IMR-90 (cell line): ENCODE measurements around the gene CACYBP. TPM values are rescaled to one million over a fixed set of nuclear protein-coding genes. Genes with fewer than 3 reads are reported as not detected.

Experiments
- ATAC-seq: fragments of 200-7000 bp; cut with Tn5 transposase; 2 replicates; pipeline ENCODE4 v1.9.1; 2020; ENCODE audit warnings: low read depth, mild to moderate bottlenecking, moderate library complexity
- BruUV-seq: library from RNA; stranded (reverse); fragments of 400-500 nt; replicated peaks from 2 replicates; lab custom pipeline; 2021; lab: Mats Ljungman, UMichigan
- CTCF ChIA-PET: fragments of 300-600 bp; formaldehyde crosslinking; extraction: SDS; loops from one replicate; lab custom pipeline; 2021; ENCODE audit warnings: antibody characterized with exemption; lab: Yijun Ruan, JAX
- POLR2A ChIA-PET: fragments of 300-600 bp; sonication (Branson Sonifier 250); formaldehyde crosslinking; loops from one replicate; lab custom pipeline; 2022; ENCODE audit warnings: antibody characterized with exemption; ENCODE audit not compliant: unreplicated experiment; lab: Charles Lee
- DNase-seq: peaks from one replicate; pipeline ENCODE4 v3.0.0; 2013
- H2AFZ ChIP-seq: replicated peaks from 2 replicates; pipeline ENCODE3; 2013; ENCODE audit warnings: low read length, mild to moderate bottlenecking; ENCODE audit not compliant: poor library complexity
- H2AK5ac ChIP-seq: 2 replicates; pipeline ENCODE4 v1.6.1; 2013; ENCODE audit warnings: low read depth, low read length, inconsistent platforms
- H2AK9ac ChIP-seq: replicated peaks from 2 replicates; pipeline ENCODE3; 2013; ENCODE audit warnings: mild to moderate bottlenecking, low read depth, low read length, moderate library complexity; ENCODE audit not compliant: poor library complexity
- H2BK120ac ChIP-seq: 2 replicates; pipeline ENCODE4 v1.6.1; 2013; ENCODE audit warnings: low read depth, low read length, inconsistent platforms
- H2BK15ac ChIP-seq: 3 replicates; pipeline ENCODE4 v1.6.1; 2013; ENCODE audit warnings: low read depth, low read length, inconsistent platforms
- H2BK20ac ChIP-seq: 2 replicates; pipeline ENCODE4 v1.6.1; 2013; ENCODE audit warnings: low read depth, mild to moderate bottlenecking, inconsistent platforms, low read length, moderate library complexity
- H2BK5ac ChIP-seq: 2 replicates; pipeline ENCODE4 v1.6.1; 2013; ENCODE audit warnings: mild to moderate bottlenecking, low read depth, low read length, inconsistent platforms; ENCODE audit not compliant: poor library complexity, severe bottlenecking
- H3K14ac ChIP-seq: replicated peaks from 2 replicates; pipeline ENCODE4 v1.6.1; 2013; ENCODE audit warnings: low read depth, low read length, inconsistent platforms
- H3K18ac ChIP-seq: 2 replicates; pipeline ENCODE4 v1.6.1; 2013; ENCODE audit warnings: low read depth, low read length, control low read depth
- H3K23ac ChIP-seq: 2 replicates; pipeline ENCODE4 v1.6.1; 2013; ENCODE audit warnings: low read depth, low read length, inconsistent platforms
- H3K27ac ChIP-seq: 2 replicates; pipeline ENCODE4 v1.5.1; 2013; ENCODE audit warnings: mild to moderate bottlenecking, control low read depth, low read length; ENCODE audit not compliant: insufficient read depth
- H3K27me3 ChIP-seq: 2 replicates; pipeline ENCODE4 v1.6.1; 2013; ENCODE audit warnings: low read length; ENCODE audit not compliant: control insufficient read depth, insufficient read depth
- H3K36me3 ChIP-seq: 2 replicates; pipeline ENCODE4 v1.6.1; 2013; ENCODE audit warnings: low read length, mixed read lengths; ENCODE audit not compliant: control insufficient read depth, insufficient read depth
- H3K4ac ChIP-seq: 2 replicates; pipeline ENCODE4 v1.6.1; 2013; ENCODE audit warnings: low read depth, low read length, inconsistent platforms
- H3K4me1 ChIP-seq: 2 replicates; pipeline ENCODE4 v1.6.1; 2013; ENCODE audit warnings: low read length, mixed read lengths; ENCODE audit not compliant: control insufficient read depth, insufficient read depth
- H3K4me2 ChIP-seq: 2 replicates; pipeline ENCODE4 v1.6.1; 2013; ENCODE audit warnings: low read depth, mild to moderate bottlenecking, control low read depth, low read length, moderate library complexity
- H3K4me3 ChIP-seq: 2 replicates; pipeline ENCODE4 v1.5.1; 2013; ENCODE audit warnings: low read depth, mild to moderate bottlenecking, control low read depth, low read length, moderate library complexity; ENCODE audit not compliant: insufficient read depth
- H3K56ac ChIP-seq: 2 replicates; pipeline ENCODE4 v1.6.1; 2013; ENCODE audit warnings: low read length, inconsistent platforms; ENCODE audit not compliant: insufficient read depth; ENCODE audit errors: extremely low read depth
- H3K79me1 ChIP-seq, 2 experiments: 2 replicates each; pipeline ENCODE4 v1.6.1; 2013; ENCODE audit warnings: low read length in 2 of 2, inconsistent platforms in 1 of 2, low read depth in 1 of 2
- H3K9ac ChIP-seq: 2 replicates; pipeline ENCODE4 v1.6.1; 2013; ENCODE audit warnings: low read depth, low read length, control low read depth
- H3K9me1 ChIP-seq: 2 replicates; pipeline ENCODE4 v1.6.1; 2013; ENCODE audit warnings: low read length, inconsistent platforms; ENCODE audit not compliant: insufficient read depth
- H3K9me3 ChIP-seq: 2 replicates; pipeline ENCODE4 v1.6.1; 2013; ENCODE audit warnings: low read length; ENCODE audit not compliant: control insufficient read depth, insufficient read depth
- H4K20me1 ChIP-seq: 2 replicates; pipeline ENCODE4 v1.6.1; 2013; ENCODE audit warnings: low read length, inconsistent platforms; ENCODE audit not compliant: insufficient read depth
- H4K5ac ChIP-seq: 2 replicates; pipeline ENCODE4 v1.6.1; 2013; ENCODE audit warnings: mild to moderate bottlenecking, low read depth, low read length, control low read depth
- H4K8ac ChIP-seq, 2 experiments: 2 replicates each; pipeline ENCODE4 v1.6.1; 2013; ENCODE audit warnings: low read depth in 2 of 2, low read length in 2 of 2, control low read depth in 1 of 2, inconsistent platforms in 1 of 2
- H4K91ac ChIP-seq: 2 replicates; pipeline ENCODE4 v1.6.1; 2013; ENCODE audit warnings: low read depth, low read length, inconsistent platforms; ENCODE audit not compliant: insufficient read depth
- BHLHE40 ChIP-seq: fragments of 150-350 bp; IDR thresholded peaks from 2 replicates; pipeline ENCODE4 v1.6.1; 2016; ENCODE audit warnings: mild to moderate bottlenecking, low read depth, low read length
- CEBPB ChIP-seq: IDR thresholded peaks from 2 replicates; pipeline ENCODE4 v1.6.1; 2012; ENCODE audit warnings: low read depth, low read length, improper control_type of control experiment
- CHD1 ChIP-seq: IDR thresholded peaks from 2 replicates; pipeline ENCODE4 v1.6.1; 2012; ENCODE audit warnings: low read depth, low read length, improper control_type of control experiment
- FOS ChIP-seq: fragments of 150-350 bp; IDR thresholded peaks from 2 replicates; pipeline ENCODE4 v1.6.1; 2016; ENCODE audit warnings: low read depth, low read length
- MAFK ChIP-seq: IDR thresholded peaks from 2 replicates; pipeline ENCODE4 v1.6.1; 2012; ENCODE audit warnings: low read depth, low read length, improper control_type of control experiment
- MAZ ChIP-seq: IDR thresholded peaks from 2 replicates; pipeline ENCODE4 v1.6.1; 2012; ENCODE audit warnings: low read depth, mild to moderate bottlenecking, low read length, improper control_type of control experiment, moderate library complexity, borderline replicate concordance
- MXI1 ChIP-seq: IDR thresholded peaks from 2 replicates; pipeline ENCODE4 v1.6.1; 2012; ENCODE audit warnings: low read depth, mild to moderate bottlenecking, low read length, moderate library complexity, borderline replicate concordance
- NFE2L2 ChIP-seq: fragments of 150-350 bp; IDR thresholded peaks from 2 replicates; pipeline ENCODE4 v1.6.1; 2016; ENCODE audit warnings: low read depth, mild to moderate bottlenecking, low read length
- POLR2A ChIP-seq: IDR thresholded peaks from 2 replicates; pipeline ENCODE4 v1.6.1; 2012; ENCODE audit warnings: mild to moderate bottlenecking, low read depth, low read length
- RAD21 ChIP-seq: IDR thresholded peaks from 2 replicates; pipeline ENCODE4 v1.6.1; 2012; ENCODE audit warnings: low read length, improper control_type of control experiment
- RCOR1 ChIP-seq: IDR thresholded peaks from 2 replicates; pipeline ENCODE4 v1.6.1; 2012; ENCODE audit warnings: mild to moderate bottlenecking, low read length, improper control_type of control experiment; ENCODE audit not compliant: insufficient replicate concordance
- RFX5 ChIP-seq: IDR thresholded peaks from 2 replicates; pipeline ENCODE4 v1.8.0; 2012; ENCODE audit warnings: low read depth, mild to moderate bottlenecking, low read length, moderate library complexity
- SMC3 ChIP-seq: fragments of 150-350 bp; IDR thresholded peaks from 2 replicates; pipeline ENCODE4 v1.6.1; 2016; ENCODE audit warnings: low read depth, mild to moderate bottlenecking, antibody characterized with exemption, low read length, moderate library complexity
- WGBS, 2 experiments: methylation state at CpG; one replicate each; pipeline versions ENCODE4 v1.1.5 to v1.1.7; 2013; ENCODE audit warnings: missing lambda C conversion rate in 2 of 2; ENCODE audit not compliant: insufficient read length in 1 of 2; ENCODE audit errors: extremely low coverage in 2 of 2; 5-methylcytosine and 5-hydroxymethylcytosine counted together
- dilution Hi-C: fragments of 300-500 bp; cut with HindIII; formaldehyde crosslinking; loops from one replicate; pipeline ENCODE4 v1.14.3; 2018; ENCODE audit warnings: low sequenced_read_pairs; ENCODE audit not compliant: unreplicated experiment
- in situ Hi-C: fragments of 300-500 bp; cut with MboI; formaldehyde crosslinking; loops from 3 replicates; pipeline ENCODE4 v1.14.3; 2019; ENCODE audit warnings: low sequenced_read_pairs, inconsistent platforms, mixed read lengths
- intact Hi-C: fragments of 100-400 bp; cut with micrococcal nuclease; formaldehyde crosslinking; loops from 2 replicates; pipeline ENCODE4 v1.10.0; 2022
- polyA plus RNA-seq, 3 experiments: library from polyadenylated mRNA; depleted of rRNA; stranded (reverse); fragments of >200 nt; gene quantifications; 2 replicates each; pipeline ENCODE4 v1.2.3, GENCODE V29; 2012; ENCODE audit warnings: low replicate concordance in 1 of 3
- total RNA-seq: library from RNA; depleted of rRNA; stranded (reverse); fragments of >200 nt; gene quantifications from 2 replicates; pipeline ENCODE4 v1.2.3, GENCODE V29; 2012
- TF ChIP-seq, protein P1 (sequence below): fragments of 150-350 bp; IDR thresholded peaks from 2 replicates; pipeline ENCODE4 v1.6.1; 2016; ENCODE audit warnings: low read depth, mild to moderate bottlenecking, low read length, moderate library complexity, borderline replicate concordance
- TF ChIP-seq, protein P2 (sequence below): conservative IDR thresholded peaks from 2 replicates; pipeline ENCODE4 v1.5.1; 2012; ENCODE audit warnings: mild to moderate bottlenecking, low read depth, low read length, improper control_type of control experiment
- TF ChIP-seq, protein P3 (sequence below): fragments of 150-350 bp; IDR thresholded peaks from 2 replicates; pipeline ENCODE4 v1.6.1; 2017; ENCODE audit warnings: mild to moderate bottlenecking, antibody characterized with exemption, low read length, low read depth

The CACYBP gene
- total and polyA plus RNA-seq, 2 of the 4 experiments (the other 2 are of a cell fraction): 61.8 to 62.8 TPM

DNA sequence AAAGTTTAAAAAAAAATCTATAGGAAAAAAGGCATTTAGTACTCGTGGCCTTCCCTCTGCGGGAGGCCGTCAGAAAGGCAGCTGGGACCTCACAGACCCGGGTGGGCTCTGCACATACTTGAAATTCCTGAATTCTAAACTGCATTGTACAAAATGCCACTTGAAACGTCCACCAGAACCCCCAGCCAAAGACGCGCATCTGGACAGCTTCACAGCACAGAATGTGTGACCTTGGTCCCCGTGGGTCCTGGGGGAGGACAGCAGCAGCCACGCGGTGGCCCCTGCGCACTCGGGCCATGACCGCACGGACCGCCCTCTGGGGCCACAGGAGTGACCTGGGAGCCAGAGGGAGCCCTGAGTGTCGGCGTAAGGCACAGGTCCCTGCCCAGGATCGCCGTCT, 44.1 kb downstream of the CACYBP start:
- H3K4me2 ChIP-seq: no peak overlapping the region
- in situ Hi-C loops: no loop called here
- CTCF ChIA-PET: no interaction called here

More for the DNA sequence above, 44.1 kb downstream of the CACYBP start:
- H4K8ac ChIP-seq: no peak overlapping the region
- no peak overlapping the region for H2AK9ac ChIP-seq
- no peak for DNase-seq
- no peak overlapping the region for H2AFZ ChIP-seq
- H3K4me3 ChIP-seq: no peak overlapping the region
- no peak overlapping the region for H3K23ac ChIP-seq
- no peak overlapping the region for H2BK120ac ChIP-seq
- H3K14ac ChIP-seq: no peak overlapping the region
- H3K27me3 ChIP-seq: no peaks in the 10 kb centered on the region; the same call in 1 of the 2 replicates
- no peak overlapping the region for H2BK5ac ChIP-seq
- intact Hi-C loops (no loop called here), dilution Hi-C loops (no loop called here)
- POLR2A ChIA-PET: no interaction called here
- no peak overlapping the region for H3K27ac ChIP-seq
- TF ChIP-seq RCOR1: no peak
- TF ChIP-seq, protein P1, sequence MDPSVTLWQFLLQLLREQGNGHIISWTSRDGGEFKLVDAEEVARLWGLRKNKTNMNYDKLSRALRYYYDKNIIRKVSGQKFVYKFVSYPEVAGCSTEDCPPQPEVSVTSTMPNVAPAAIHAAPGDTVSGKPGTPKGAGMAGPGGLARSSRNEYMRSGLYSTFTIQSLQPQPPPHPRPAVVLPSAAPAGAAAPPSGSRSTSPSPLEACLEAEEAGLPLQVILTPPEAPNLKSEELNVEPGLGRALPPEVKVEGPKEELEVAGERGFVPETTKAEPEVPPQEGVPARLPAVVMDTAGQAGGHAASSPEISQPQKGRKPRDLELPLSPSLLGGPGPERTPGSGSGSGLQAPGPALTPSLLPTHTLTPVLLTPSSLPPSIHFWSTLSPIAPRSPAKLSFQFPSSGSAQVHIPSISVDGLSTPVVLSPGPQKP: no peak
- TF ChIP-seq FOS: no peak
- TF ChIP-seq RFX5: no peak
- no peak for TF ChIP-seq RAD21
- no peak for TF ChIP-seq POLR2A
- no peak for TF ChIP-seq MAFK
- TF ChIP-seq, protein P2, sequence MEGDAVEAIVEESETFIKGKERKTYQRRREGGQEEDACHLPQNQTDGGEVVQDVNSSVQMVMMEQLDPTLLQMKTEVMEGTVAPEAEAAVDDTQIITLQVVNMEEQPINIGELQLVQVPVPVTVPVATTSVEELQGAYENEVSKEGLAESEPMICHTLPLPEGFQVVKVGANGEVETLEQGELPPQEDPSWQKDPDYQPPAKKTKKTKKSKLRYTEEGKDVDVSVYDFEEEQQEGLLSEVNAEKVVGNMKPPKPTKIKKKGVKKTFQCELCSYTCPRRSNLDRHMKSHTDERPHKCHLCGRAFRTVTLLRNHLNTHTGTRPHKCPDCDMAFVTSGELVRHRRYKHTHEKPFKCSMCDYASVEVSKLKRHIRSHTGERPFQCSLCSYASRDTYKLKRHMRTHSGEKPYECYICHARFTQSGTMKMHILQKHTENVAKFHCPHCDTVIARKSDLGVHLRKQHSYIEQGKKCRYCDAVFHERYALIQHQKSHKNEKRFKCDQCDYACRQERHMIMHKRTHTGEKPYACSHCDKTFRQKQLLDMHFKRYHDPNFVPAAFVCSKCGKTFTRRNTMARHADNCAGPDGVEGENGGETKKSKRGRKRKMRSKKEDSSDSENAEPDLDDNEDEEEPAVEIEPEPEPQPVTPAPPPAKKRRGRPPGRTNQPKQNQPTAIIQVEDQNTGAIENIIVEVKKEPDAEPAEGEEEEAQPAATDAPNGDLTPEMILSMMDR: no peak
- TF ChIP-seq NFE2L2: no peak
- TF ChIP-seq SMC3: no peak
- no peak for TF ChIP-seq MXI1
- TF ChIP-seq CHD1: no peak
- TF ChIP-seq BHLHE40: no peak
- TF ChIP-seq, protein P3, sequence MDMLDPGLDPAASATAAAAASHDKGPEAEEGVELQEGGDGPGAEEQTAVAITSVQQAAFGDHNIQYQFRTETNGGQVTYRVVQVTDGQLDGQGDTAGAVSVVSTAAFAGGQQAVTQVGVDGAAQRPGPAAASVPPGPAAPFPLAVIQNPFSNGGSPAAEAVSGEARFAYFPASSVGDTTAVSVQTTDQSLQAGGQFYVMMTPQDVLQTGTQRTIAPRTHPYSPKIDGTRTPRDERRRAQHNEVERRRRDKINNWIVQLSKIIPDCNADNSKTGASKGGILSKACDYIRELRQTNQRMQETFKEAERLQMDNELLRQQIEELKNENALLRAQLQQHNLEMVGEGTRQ: no peak
- no peak for TF ChIP-seq CEBPB
- TF ChIP-seq MAZ: no peak
- H3K9ac ChIP-seq: no peak overlapping the region
- WGBS, 2 experiments: no CpG with 5 or more reads among the region's 19 CpGs
- no peaks in the 10 kb centered on the region for H3K4me1 ChIP-seq
- H3K36me3 ChIP-seq: no peaks in the 10 kb centered on the region
- no peak overlapping the region for H3K18ac ChIP-seq
- H3K4ac ChIP-seq: no peak overlapping the region
- no peak for ATAC-seq
- no peak overlapping the region for H4K91ac ChIP-seq
- no peaks in the 10 kb centered on the region for H3K9me1 ChIP-seq
- no peak overlapping the region for H2BK15ac ChIP-seq
- no peaks in the 10 kb centered on the region for H3K9me3 ChIP-seq
- no peak overlapping the region for H2BK20ac ChIP-seq
- BruUV-seq: no TSS peak
- H4K20me1 ChIP-seq: no peaks in the 10 kb centered on the region
- no peak overlapping the region for H3K56ac ChIP-seq
- H2AK5ac ChIP-seq: no peak overlapping the region
- no peaks in the 10 kb centered on the region for H3K79me1 ChIP-seq
- no peak overlapping the region for H4K5ac ChIP-seq
